GM18526 (cell line): Measurements from ENCODE around the gene NBEA.

Experiments used
- POLR2A ChIP-seq: IDR thresholded peaks from 3 replicates; pipeline ENCODE4 v1.6.1; 2011; ENCODE audit not compliant: insufficient read length; ENCODE audit errors: extremely low read depth

Gene NBEA

GRCh38 chr13:35706721-35707120 is 764.7 kb downstream of the NBEA start:
- TF ChIP-seq POLR2A = no peak

- TF ChIP-seq POLR2A = no peak
Observed at GRCh38 chr13:35711909-35712308, 769.8 kb downstream of the NBEA start.

- TF ChIP-seq POLR2A = no peak
Observed at GRCh38 chr13:35712907-35713761, 771.1 kb downstream of the NBEA start.

GRCh38 chr13:35714121-35714520 is 772.1 kb downstream of the NBEA start:
- TF ChIP-seq POLR2A = no peak

- TF ChIP-seq POLR2A = no peak
Observed at GRCh38 chr13:35714588-35715377, 772.7 kb downstream of the NBEA start.

GRCh38 chr13:35716186-35716585 is 774.1 kb downstream of the NBEA start:
- no peak for TF ChIP-seq POLR2A

GRCh38 chr13:35716729-35717128 is 774.7 kb downstream of the NBEA start:
- no peak for TF ChIP-seq POLR2A

GRCh38 chr13:35718084-35718483 is 776.0 kb downstream of the NBEA start:
- no peak for TF ChIP-seq POLR2A

GRCh38 chr13:35720290-35720689 is 778.2 kb downstream of the NBEA start:
- no peak for TF ChIP-seq POLR2A

GRCh38 chr13:35720690-35721554 is 778.9 kb downstream of the NBEA start:
- no peak for TF ChIP-seq POLR2A
